Mucosa of descending colon (tissue), 3 donors: ENCODE measurements around the gene GRM4. TPM values are rescaled to one million over a fixed set of nuclear protein-coding genes. Genes with fewer than 3 reads are reported as not detected.

Experiments
- ATAC-seq: fragments of 200-7000 bp; cut with Tn5 transposase; one replicate; pipeline ENCODE4 v1.9.1; 2020; ENCODE audit warnings: mild to moderate bottlenecking, moderate library complexity
- DNase-seq, 3 donors: peaks; one replicate each; pipeline ENCODE4 v3.0.0-alpha.2; 2020
- H3K36me3 ChIP-seq: fragments of 200-600 bp; one replicate; pipeline ENCODE4 v1.8.0; 2021; ENCODE audit warnings: low read depth, mild to moderate bottlenecking
- H3K4me1 ChIP-seq: fragments of 200-600 bp; one replicate; pipeline ENCODE4 v1.8.0; 2021; ENCODE audit warnings: low read depth, mild to moderate bottlenecking
- H3K4me3 ChIP-seq: fragments of 200-600 bp; one replicate; pipeline ENCODE4 v1.8.0; 2021; ENCODE audit warnings: mild to moderate bottlenecking
- H3K9me3 ChIP-seq: fragments of 200-600 bp; one replicate; pipeline ENCODE4 v1.8.0; 2021; ENCODE audit warnings: mild to moderate bottlenecking
- CTCF ChIP-seq: fragments of 200-600 bp; IDR thresholded peaks from one replicate; pipeline ENCODE4 v1.8.0; 2022; ENCODE audit warnings: antibody characterized with exemption, mild to moderate bottlenecking
- intact Hi-C, 2 donors: fragments of 100-400 bp; cut with DNase I in 1 of 2; cut with micrococcal nuclease in 1 of 2; formaldehyde crosslinking; loops; one replicate each; pipeline versions ENCODE4 v1.11.0 to v1.11.1; 2022; cut with DNase I, micrococcal nuclease
- total RNA-seq, 3 donors: library from RNA; stranded (reverse); fragmentation: NEBNext Ultra II Directional in 2 of 3; extraction: Animal tissue kit (Norgen Biotek cat#: 25700) in 2 of 3; gene quantifications; one replicate each; pipeline versions ENCODE4 v1.2.1 to v1.2.4, GENCODE V29; 2021 to 2023
- donor health status: DM: no; HTN: no; CAD: no; lungs with moderate emphysema.
- donor health status: DM: no; HTN: no; CAD: no.
- donor health status: DM: no; HTN: yes; CAD: no.

The GRM4 gene
- total RNA-seq, 3 donors from 2014 or later: 0.22 to 0.25 TPM; not detected in 1

GRCh38 chr6:34128045-34128444 lies 17.8 kb downstream of the GRM4 start:
- H3K36me3 ChIP-seq: no peaks in the 10 kb centered on the region
- no peak overlapping the region for H3K4me3 ChIP-seq
- no peak for TF ChIP-seq CTCF
- no peak for ATAC-seq
- no peaks in the 10 kb centered on the region for H3K4me1 ChIP-seq
- no peaks in the 10 kb centered on the region for H3K9me3 ChIP-seq
- intact Hi-C loops: no loop called here
- no peak for DNase-seq

- no peaks in the 10 kb centered on the region for H3K36me3 ChIP-seq
- no peak for ATAC-seq
- no peak for TF ChIP-seq CTCF
- no peaks in the 10 kb centered on the region for H3K9me3 ChIP-seq
- no peaks in the 10 kb centered on the region for H3K4me1 ChIP-seq
- no peak overlapping the region for H3K4me3 ChIP-seq
- no peak for DNase-seq
- intact Hi-C loops: no loop called here
Observed at GRCh38 chr6:34126419-34126818, 19.5 kb downstream of the GRM4 start.

- no peaks in the 10 kb centered on the region for H3K36me3 ChIP-seq
- H3K4me1 ChIP-seq: no peaks in the 10 kb centered on the region
- DNase-seq (no peak), ATAC-seq (no peak)
- no peaks in the 10 kb centered on the region for H3K9me3 ChIP-seq
- intact Hi-C loops: no loop called here
- H3K4me3 ChIP-seq: no peak overlapping the region
- TF ChIP-seq CTCF: no peak
Observed at GRCh38 chr6:34125939-34126338, 19.9 kb downstream of the GRM4 start.

- no peaks in the 10 kb centered on the region for H3K4me1 ChIP-seq
- no peak overlapping the region for H3K4me3 ChIP-seq
- ATAC-seq: no peak
- no peaks in the 10 kb centered on the region for H3K36me3 ChIP-seq
- intact Hi-C loops: no loop called here
- H3K9me3 ChIP-seq: no peaks in the 10 kb centered on the region
- no peak for TF ChIP-seq CTCF
- DNase-seq: no peak
Observed at GRCh38 chr6:34120953-34121675, 24.8 kb downstream of the GRM4 start.

GRCh38 chr6:34115915-34116314 lies 30.0 kb downstream of the GRM4 start:
- intact Hi-C loops: no loop called here
- no peaks in the 10 kb centered on the region for H3K36me3 ChIP-seq
- no peaks in the 10 kb centered on the region for H3K4me1 ChIP-seq
- DNase-seq (no peak), ATAC-seq (no peak)
- no peaks in the 10 kb centered on the region for H3K9me3 ChIP-seq
- no peak overlapping the region for H3K4me3 ChIP-seq
- TF ChIP-seq CTCF: no peak

GRCh38 chr6:34115403-34115795 lies 30.5 kb downstream of the GRM4 start:
- no peak for TF ChIP-seq CTCF
- ATAC-seq: no peak
- no peaks in the 10 kb centered on the region for H3K9me3 ChIP-seq
- H3K4me3 ChIP-seq: no peak overlapping the region
- intact Hi-C loops: no loop called here
- no peaks in the 10 kb centered on the region for H3K36me3 ChIP-seq
- DNase-seq: peak in 1 of 3 donors; percentile 6
- no peaks in the 10 kb centered on the region for H3K4me1 ChIP-seq
